Left lung (tissue), 10 donors: ENCODE results near the gene MAPK4. TPM values are rescaled to one million over a fixed set of nuclear protein-coding genes. Genes with fewer than 3 reads are reported as not detected.

Experiments
- ATAC-seq: fragments of 200-7000 bp; cut with Tn5 transposase; one replicate; pipeline ENCODE4 v1.9.1; 2020; ENCODE audit warnings: moderate library complexity
- DNase-seq, 4 donors: peaks; one replicate each; pipeline ENCODE4 v3.0.0-alpha.2; 2013 to 2020
- H3K27ac ChIP-seq, 2 donors: fragments of 200-600 bp; sonication (generic) in 1 of 2; one replicate each; pipeline versions ENCODE4 v1.5.0 to v1.8.0; 2020 to 2021
- H3K27me3 ChIP-seq, 2 donors: fragments of 200-600 bp; sonication (generic) in 1 of 2; one replicate each; pipeline versions ENCODE4 v1.5.0 to v1.8.0; 2020 to 2021
- H3K36me3 ChIP-seq, 2 donors: fragments of 200-600 bp; sonication (generic) in 1 of 2; one replicate each; pipeline versions ENCODE4 v1.5.0 to v1.8.0; 2020 to 2021
- H3K4me1 ChIP-seq, 2 donors: fragments of 200-600 bp; one replicate each; pipeline ENCODE4 v1.8.0; 2021
- H3K4me3 ChIP-seq, 2 donors: fragments of 200-600 bp; sonication (generic) in 1 of 2; one replicate each; pipeline versions ENCODE4 v1.5.0 to v1.8.0; 2020 to 2021; ENCODE audit warnings: mild to moderate bottlenecking in 1 of 2
- H3K9me3 ChIP-seq, 2 donors: fragments of 200-600 bp; sonication (generic) in 1 of 2; one replicate each; pipeline versions ENCODE4 v1.5.0 to v1.8.0; 2020 to 2021
- CTCF ChIP-seq, 2 donors: fragments of 200-600 bp; sonication (generic) in 1 of 2; IDR thresholded peaks; one replicate each; pipeline versions ENCODE4 v1.5.0 to v1.8.0; 2021; ENCODE audit warnings: antibody characterized with exemption in 2 of 2
- intact Hi-C, 2 donors: fragments of 100-400 bp; cut with DNase I; formaldehyde crosslinking; loops; one replicate each; pipeline versions ENCODE4 v1.11.2 to v1.14.2; 2022
- polyA plus RNA-seq, 6 donors: library from polyadenylated mRNA; unstranded; fragments of 120-200 nt; gene quantifications; one replicate each; pipeline ENCODE4 v1.2.1, GENCODE V29; 2013; ENCODE audit not compliant: insufficient read length in 6 of 6
- total RNA-seq, 2 donors: library from RNA; stranded (reverse); fragmentation: NEBNext Ultra II Directional; extraction: Animal tissue kit (Norgen Biotek cat#: 25700); gene quantifications; one replicate each; pipeline ENCODE4 v1.2.1, GENCODE V29; 2021
- donor health status: DM: no; HTN: yes; CAD: no.
- donor health status: DM: no; HTN: no; CAD: no.

The MAPK4 gene
- total and polyA plus RNA-seq, 8 donors, result 0.55 to 2.1 (median 1.3) TPM

DNA sequence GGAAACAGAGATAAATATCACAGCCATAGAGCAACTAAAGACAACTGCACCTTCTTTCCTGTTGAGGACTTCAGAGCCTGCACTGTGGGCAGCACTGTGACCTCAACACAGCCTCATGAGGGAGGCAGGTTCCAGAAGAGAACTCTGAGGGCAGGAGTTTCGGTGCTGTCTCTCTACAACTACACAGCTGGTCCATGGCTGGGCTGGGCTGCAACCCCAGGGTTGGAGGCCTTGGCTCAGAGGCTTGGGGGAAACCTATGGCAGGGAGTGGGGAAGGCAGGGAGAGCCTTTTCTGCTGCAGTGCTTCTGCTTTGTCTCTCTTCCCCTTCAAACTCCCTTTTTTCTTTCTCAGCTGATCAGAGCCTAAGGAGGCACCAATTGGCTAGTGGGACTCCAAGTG is 193.4 kb downstream of the MAPK4 start:
- ATAC-seq (no peak), DNase-seq (no peak)
- Histone ChIP-seq H3K27me3 (peaks cover 0 to 35% of the 10 kb centered on the region in 2 donors), H3K27ac (no peak overlapping the region), H3K4me1 (no peaks in the 10 kb centered on the region), H3K9me3 (no peaks in the 10 kb centered on the region), H3K4me3 (no peak overlapping the region), H3K36me3 (no peaks in the 10 kb centered on the region)
- TF ChIP-seq CTCF (IDR thresholded peaks at IDR 0.05), result no peak
- intact Hi-C loops, result no loop called here

- intact Hi-C loops, result no loop called here
- no peak overlapping the region for H3K27ac ChIP-seq
- no peak for TF ChIP-seq CTCF (IDR thresholded peaks at IDR 0.05)
- H3K4me3 ChIP-seq, result no peak overlapping the region
- ATAC-seq (no peak), DNase-seq (no peak)
- H3K9me3 ChIP-seq, result no peaks in the 10 kb centered on the region
- peaks cover 0 to 26% of the 10 kb centered on the region in 2 donors for H3K27me3 ChIP-seq
- H3K4me1 ChIP-seq, result no peaks in the 10 kb centered on the region
- H3K36me3 ChIP-seq, result no peaks in the 10 kb centered on the region
These were observed 194.4 kb downstream of the MAPK4 start for GRCh38 chr18:50754297-50754696.

DNA sequence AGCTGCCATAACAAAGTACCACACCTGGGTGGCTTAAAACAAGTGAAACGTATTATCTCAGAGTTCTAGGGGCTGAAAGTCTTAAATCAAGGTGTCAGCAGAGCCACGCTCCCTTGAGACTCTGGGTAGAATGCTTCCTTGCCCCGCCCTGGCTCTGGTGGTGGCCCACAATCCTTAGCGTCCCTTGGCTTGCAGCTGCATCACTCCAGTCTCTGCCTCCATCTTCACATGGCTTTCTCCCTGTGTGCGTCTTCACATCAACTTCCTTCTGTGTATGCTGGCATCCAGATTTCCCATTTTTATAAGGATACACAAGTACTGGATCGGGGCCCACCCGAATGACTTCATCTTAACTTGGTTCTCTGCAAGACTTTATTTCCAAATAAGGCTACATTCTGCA is 197.5 kb downstream of the MAPK4 start:
- H3K4me3 ChIP-seq, result no peak overlapping the region
- TF ChIP-seq CTCF (IDR thresholded peaks at IDR 0.05), result no peak
- H3K36me3 ChIP-seq, result no peaks in the 10 kb centered on the region
- ATAC-seq (no peak), DNase-seq (no peak)
- intact Hi-C loops, result no loop called here
- no peak overlapping the region for H3K27ac ChIP-seq
- no peaks in the 10 kb centered on the region for H3K4me1 ChIP-seq
- no peaks in the 10 kb centered on the region for H3K9me3 ChIP-seq
- H3K27me3 ChIP-seq, result peaks cover 0 to 9% of the 10 kb centered on the region in 2 donors

DNA sequence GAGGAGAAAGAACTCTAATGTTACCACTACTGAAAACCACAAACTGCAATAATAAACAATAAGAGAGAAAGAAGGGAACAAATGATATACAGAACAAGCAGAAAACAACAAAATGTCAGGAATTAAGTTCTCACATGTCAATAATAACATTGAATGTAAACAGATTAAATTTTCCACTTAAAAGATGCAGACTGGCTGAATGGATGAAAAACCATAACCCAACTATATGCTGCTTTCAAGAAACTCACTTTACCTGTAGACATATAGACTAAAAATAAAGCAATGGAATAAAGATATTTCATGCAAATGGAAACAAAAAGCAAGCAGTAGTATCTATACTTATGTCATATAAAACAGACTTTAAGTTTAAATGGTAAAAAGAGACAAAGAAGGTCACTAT is 209.6 kb downstream of the MAPK4 start:
- H3K4me3 ChIP-seq, result no peak overlapping the region
- ATAC-seq (no peak), DNase-seq (no peak)
- no peaks in the 10 kb centered on the region for H3K36me3 ChIP-seq
- no peaks in the 10 kb centered on the region for H3K27me3 ChIP-seq
- intact Hi-C loops, result no loop called here
- H3K27ac ChIP-seq, result no peak overlapping the region
- no peak for TF ChIP-seq CTCF (IDR thresholded peaks at IDR 0.05)
- peaks cover 5 to 32% of the 10 kb centered on the region in 2 donors for H3K9me3 ChIP-seq
- H3K4me1 ChIP-seq, result no peaks in the 10 kb centered on the region

- no peak for ATAC-seq
- H3K27me3 ChIP-seq, result peaks cover 0 to 9% of the 10 kb centered on the region in 2 donors
- no peak overlapping the region for H3K27ac ChIP-seq
- peaks cover 0 to 4% of the 10 kb centered on the region in 2 donors for H3K9me3 ChIP-seq
- no peaks in the 10 kb centered on the region for H3K4me1 ChIP-seq
- no peak for TF ChIP-seq CTCF (IDR thresholded peaks at IDR 0.05)
- no peak overlapping the region for H3K4me3 ChIP-seq
- DNase-seq, result no peak
- intact Hi-C loops, result no loop called here
- no peaks in the 10 kb centered on the region for H3K36me3 ChIP-seq
These were observed 215.3 kb downstream of the MAPK4 start for GRCh38 chr18:50775207-50775606.
